ENCODE results near the gene ATP2B3.

The ATP2B3 gene

DNA sequence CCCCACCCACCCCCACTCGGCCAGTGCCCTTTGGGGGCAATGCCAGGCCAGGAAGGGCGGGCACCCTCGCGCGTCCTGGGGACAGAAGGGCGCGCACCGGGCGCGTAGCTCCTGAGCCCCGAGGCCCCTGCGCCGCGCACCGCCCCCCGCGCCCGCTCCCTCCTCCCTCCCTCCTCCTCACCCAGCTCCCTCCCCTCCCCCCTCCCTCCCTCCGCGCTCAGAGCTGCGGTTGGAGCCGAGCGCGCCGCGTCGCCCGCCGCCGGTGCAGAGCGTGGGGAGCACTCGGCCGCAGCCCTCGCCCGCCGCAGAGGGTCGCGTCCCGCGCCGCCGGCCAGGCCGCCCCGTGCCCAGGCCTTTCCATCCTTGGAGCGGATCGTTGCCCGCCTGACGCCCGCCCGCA lies at the start of gene ATP2B3:
Gene ATP2B3, plus strand, starts transcription at position 220 of the 400 bp plus-strand sequence. CDS start 18,606 bp downstream, outside the sequence.
- DNase-seq: no peak

DNA sequence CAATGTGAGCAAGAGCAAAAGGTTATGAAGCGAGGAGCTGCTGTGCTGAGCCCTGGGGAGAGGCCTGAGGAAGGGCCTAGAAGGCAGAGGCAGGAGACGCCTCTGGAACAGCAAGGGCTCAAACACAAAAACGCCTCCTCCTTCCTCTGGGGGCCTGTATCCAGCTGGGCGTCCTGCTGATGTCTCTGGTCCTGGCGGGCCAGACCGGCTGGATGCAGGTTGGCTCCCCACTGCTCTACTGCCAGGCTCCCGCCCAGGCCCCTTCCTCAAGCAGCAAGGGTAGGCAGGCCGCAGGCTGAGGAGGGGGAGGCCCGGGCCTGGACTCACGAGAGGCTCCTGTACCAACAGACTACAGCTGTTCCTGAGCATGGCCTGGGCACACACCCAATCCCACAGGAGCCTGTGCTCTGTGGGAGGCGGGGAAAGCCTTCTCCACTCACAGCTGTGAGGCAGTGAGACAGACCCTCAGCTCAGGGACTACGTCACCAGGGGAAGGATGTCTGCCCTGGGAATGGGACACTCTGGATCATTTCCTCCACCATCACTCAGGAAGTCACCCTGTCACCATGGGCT lies 49.3 kb upstream of the ATP2B3 start:
- no peak for DNase-seq

DNA sequence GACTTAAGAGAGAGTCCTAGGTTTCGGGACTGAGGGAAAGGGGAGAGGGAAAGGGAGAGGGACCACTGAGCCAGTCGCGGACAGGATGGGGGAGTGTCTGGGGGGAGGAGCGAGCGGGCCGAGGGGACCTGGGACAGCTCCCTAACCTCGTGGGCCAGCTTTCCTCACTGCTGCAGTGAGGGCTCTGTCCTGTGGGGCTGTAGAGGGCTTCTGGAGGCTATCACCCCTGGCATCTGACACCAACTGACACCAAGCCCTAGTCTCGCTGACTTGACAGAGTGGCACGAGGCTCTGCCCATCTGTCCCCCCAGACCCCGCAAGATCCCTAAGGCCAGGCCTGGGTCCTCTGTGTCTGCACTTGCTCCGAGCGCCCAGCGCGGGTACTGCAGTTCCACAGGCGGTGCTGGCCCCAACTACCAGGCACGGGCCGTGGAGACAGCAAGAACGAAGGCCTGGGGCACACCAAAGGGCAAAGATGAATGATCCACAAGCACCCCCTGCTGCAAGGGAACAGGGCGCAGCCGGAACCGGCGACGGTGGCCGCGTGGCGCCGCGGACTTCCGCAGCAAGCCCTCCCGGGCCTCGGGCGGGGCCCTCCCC lies 47.5 kb upstream of the ATP2B3 start:
- DNase-seq: no peak

DNA sequence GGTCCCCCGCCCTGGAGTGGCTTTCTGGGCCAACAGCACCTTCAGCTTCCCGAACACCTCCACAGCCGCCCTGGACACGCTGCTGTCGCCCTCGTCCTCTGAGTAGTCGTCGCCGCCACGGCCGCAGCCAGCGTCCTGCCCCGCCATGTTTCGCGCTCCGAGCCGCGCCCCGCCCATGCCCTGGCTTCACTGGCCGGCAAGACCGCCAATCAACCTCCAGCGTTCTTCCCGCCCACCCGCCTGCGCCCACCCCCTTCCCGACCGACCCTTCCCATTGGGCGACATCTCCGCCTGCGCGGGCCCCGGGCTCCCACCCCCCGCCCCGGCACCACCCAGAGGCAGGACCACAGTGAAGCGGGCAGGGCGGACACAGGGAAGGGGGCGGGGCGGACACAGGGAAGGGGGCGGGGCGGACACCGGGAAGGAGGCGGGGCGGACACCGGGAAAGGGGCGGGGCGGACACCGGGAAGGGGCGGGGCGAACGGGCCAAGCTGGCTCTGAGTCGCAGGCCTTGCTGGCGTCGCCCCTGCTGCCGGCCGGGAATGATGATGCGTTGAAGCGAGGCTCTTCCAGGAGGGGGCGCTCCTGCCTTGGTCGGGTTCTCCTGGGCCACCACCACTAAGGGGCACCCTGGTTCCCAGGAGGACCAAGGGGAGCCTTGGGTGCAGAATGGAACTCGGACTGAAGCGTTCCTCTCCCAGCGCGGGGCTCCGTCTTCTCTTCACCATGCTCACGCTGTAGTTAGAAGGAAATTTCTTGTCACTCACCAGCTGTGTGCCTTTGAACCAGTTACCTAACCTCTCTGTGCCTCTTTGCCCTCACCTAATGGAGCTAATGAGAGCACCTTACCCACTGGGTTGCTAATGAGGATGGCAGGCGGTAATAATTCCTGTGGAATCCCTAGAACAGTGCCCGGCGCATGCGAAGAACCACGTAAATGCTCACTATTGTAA lies 46.8 kb upstream of the ATP2B3 start, which contains the start of gene HAUS7:
Gene HAUS7, minus strand, starts transcription at position 166 of the 953 bp plus-strand sequence. Its CDS starts 19 bp downstream, at position 147.
- peak; percentile 92 for DNase-seq

DNA sequence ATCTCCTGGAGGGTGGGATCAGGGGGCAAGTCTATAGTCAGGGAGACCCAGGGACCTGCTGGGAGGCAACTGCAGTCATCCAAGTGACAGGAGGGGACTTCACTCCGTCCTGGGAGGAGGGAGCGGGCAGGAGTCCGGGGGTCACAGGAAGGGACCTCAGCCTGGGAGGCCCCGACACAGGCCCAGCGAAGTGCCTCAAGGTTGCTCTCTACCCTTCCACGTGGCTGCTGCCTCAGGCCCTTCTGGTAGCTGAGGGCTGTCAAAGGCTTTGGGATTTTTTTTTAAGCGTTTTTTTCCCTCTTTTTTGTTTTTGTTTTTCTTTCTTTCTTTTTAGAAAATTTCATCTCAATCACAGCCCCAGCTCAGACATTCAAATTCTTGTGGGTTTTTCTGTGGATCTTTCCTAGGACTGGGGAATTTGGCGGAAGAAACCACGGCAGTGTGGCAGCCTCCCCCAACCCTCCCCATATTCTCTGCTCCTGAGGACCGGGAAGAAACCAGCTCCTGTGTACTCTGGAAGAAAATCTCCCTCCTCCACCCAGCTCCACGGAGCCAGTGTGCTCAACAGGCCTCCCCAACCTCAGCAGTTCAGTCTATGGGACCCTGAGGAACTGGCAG lies 45.7 kb upstream of the ATP2B3 start:
- no peak for DNase-seq

DNA sequence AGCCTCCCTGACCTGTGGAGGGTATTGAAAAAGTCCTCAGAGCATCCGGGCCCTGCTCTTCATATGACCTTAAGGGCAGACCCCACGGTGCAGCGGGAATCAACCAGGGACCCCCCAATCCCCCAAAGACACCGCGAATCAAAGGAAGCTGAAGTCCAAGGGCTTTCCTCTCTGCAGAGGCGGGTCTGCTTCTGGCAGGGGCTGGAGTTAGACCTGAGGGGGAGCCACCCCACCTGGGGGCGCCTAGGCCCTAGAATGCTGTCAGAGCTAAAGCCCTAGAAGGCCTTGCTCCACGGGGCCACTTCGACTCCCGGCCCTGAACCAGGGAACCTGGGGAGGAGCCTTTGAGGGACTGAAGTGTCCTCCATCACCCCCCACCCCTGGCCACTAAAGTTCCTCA lies 44.3 kb upstream of the ATP2B3 start:
- DNase-seq: no peak

DNA sequence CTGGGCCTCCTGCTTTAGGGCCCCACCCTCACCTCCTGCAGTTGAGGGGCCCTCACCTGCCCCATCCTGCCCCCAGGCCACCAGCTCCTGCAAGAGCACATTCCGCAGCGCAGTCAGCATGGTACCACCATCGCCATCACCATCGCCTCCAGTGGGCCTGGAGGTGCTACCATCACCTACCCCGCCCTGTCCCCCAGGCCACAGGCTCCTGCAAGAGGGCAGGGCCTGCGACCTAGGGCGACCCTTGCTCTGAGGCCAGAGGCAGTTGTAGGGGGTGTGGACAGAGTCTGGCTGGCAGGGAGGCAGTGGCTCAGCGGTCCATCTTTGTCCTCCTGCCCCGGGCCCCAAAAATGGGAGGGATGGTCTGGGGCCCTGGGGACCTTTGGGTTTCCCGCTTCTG lies 43.2 kb upstream of the ATP2B3 start:
- DNase-seq: peak; percentile 9

DNA sequence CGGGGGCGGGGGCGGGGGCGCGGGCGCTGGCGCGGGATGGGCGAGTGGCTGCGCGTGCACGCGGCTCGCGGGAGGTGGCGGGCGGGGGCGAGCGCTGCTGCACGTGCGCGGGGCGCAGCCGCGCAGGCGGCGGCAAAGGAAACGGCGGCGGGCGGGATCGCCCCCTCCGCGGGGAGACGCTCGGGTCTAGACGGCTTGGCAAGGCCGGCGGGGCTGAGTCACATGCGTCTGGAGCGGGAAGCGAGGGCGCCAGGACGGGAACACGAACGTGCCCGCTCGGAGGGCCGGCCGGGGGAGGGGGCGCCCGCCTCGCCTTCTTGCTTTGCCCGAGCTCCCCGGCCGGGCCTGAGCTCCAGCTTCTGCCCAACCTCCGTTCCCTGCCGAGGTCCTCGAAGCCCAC lies 42.7 kb upstream of the ATP2B3 start:
- DNase-seq: peak; percentile 78

DNA sequence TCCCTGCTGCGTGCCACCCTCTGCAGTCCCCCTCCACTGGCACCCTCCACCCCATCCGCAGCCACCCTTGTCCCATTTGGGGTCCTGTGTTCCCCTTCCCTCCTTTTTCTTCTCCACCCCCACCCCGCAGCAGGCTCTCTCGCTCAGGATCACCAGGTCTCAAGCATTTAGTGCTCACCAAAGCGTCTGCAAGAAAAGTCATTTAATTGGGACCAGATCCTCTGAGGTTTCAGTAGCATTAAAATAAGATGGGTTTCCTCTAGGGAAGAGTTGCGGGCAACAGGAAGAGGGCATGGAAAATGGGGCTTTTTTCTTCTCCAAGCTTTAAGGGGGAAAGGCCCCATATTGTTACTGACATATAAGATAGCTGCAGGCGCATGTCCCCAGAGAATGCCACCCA lies 42.2 kb upstream of the ATP2B3 start:
- DNase-seq: no peak

DNA sequence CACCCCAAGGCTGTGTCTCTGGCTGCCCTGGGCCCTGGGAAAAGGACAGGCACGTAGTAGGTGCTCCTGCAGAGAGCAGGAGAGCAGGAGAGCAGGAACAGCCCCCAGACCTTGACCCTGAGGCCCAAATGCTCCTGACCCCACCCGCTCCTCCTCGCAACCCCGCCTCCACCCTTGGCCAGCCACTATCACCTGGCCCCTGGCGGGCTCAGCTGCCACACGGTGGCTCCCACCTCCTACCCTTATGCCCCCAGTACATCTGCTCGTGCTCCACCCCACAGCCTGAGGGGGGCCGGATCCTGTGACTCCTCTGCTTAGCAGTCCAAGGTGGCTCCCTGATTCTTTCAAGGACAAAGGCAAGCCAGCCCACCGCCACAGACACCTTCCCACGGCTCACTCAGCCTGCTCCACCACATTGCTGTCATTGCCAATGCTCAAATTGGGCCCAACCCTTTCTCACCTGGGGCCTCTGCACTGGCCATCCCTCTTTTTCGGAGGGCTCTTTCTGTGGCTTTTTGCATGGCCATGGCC lies 41.6 kb upstream of the ATP2B3 start:
- DNase-seq: no peak

DNA sequence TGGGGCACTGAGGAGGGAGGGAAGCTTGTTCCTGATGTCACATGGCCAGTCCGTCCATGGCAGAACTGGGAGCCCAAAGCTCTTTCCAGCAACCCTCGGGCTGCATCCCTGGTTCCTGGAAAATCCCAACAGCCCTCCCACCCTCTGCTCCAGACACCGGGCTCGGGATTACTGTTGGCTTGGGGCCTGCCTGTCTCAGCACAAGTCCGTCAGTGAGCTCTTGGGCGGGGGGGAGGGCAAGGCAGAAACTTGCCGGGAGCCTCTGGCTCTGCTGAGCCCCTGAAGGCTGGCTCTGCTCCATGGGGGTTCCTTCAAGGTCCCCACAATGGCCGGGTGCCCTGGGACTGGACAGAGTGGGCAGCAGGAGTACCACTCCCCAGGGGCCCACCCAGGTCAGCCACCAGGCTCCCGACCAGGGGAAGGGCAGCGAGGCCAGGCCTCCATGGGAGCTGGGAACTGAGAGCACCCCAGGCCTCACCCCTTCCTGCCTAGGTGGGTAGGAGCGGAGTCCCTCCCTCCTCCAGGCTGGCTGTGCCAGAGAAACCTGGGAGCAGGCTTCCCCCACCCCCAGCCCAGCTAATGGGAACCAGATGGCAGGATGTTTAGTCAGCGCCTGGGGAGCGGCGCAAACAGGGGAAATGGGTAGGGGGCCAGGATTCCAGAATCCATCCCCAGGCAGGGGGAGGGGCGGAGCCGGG lies 40.6 kb upstream of the ATP2B3 start:
- DNase-seq: no peak

DNA sequence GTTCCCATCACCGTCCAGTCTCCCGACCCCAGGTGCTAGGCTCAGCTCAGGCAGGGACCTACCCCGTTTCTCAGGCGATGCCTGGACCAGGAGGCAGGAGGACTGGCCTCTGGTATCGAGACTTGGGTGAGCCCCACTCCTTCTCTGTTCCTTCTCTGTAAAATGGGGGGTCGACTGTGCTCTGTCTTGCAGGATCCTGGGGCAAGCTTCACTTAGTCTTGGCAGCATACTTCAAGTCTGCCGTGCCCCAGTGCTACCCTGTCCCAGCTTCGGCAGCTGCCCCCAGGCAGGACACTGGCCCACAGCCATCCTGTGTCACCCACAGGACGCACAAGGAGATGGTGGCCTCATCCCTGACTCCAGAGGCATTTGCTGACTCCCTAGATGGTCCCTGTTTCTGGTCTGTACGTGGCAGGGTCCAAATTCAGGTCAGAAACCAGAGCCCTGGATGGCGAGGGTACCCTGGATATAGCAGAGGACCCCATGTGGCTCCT lies 40.0 kb upstream of the ATP2B3 start:
- no peak for DNase-seq

DNA sequence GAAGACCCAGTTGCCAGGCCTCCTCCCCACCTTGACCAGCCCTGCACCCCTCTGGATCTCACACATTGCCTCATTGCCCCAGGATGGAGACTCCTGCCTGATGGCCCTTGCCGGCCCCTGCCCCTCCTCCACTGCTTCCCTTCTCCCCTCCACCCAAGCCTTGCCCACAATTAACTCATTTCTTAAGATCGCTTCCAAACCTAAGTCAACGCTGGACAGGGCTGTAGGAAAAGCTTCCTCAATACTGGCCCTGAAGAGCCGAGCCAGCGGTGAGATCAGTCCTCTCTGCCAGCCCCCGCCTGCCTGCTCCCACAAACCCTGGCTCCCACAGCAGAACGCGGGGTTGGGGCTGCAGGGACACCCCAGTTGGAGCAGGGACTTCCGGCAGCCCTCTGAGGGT lies 39.5 kb upstream of the ATP2B3 start:
- DNase-seq: no peak

DNA sequence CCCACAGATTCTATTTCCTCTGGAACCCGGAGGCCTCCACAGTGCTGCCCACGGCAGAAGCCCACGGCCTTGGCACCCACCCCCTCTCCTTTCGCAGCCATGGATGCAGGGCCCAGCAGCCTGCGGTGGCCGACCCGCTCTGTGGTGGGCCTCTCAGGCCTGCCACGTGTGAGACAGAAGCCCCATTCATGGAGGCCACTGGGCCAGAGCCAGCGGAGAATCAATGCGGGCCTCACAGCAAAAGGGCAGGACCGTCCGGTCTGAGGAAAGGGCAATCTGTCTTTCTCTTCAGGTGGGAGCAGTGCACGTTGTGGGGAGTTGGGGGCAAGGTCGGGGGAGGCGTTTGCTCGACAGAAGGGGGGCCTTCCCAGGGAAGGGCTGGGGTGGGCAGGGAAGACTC lies 38.7 kb upstream of the ATP2B3 start:
- no peak for DNase-seq

DNA sequence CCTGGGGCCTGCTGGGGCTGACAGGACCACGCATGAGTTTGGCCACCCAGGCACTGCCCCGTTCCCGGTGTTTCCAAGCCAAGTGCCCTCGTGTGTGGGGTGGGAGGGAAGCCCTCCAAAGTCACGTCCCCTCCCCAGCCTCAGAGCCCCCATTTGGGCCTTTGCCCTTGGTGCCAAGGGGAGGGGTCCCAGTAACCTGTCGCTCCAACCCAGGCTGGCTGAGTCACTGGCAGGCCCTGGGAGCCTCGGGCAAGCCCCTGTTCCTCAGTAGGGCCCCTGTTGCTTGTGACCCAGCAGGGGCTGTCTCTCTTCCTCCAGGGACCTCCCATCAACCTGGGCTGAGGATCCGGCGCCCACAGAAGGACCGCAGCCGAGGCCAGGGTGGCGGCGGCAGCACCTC lies 36.4 kb upstream of the ATP2B3 start:
- DNase-seq: no peak

DNA sequence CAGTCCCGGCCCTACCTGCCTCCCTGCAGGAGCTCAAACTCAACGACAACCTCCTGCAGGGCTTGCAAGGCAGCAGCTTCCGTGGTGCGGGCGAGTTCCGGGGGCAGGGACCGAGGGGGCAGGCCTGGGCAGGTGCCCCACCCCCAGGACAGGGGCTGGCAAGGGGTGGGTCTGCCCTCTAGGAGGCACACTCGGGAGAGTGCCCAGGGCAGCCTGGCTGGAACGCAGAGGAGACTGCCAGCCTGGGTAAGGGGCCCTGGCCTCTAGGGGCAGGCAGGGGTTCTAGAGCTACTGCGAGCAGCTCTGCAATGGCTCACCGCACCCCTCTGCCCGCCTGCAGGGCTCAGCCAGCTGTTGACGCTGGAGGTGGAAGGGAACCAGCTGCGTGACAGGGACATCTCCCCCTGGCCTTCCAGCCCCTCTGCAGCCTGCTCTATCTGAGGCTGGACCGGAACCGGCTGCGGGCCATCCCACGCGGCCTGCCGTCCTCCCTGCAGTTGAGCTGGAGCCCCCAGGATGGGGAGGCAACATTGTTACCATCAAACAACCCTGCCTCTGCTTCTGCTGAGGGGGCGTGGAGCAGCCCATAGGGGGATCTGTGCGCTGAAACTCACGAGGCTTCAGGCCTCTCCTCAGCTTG lies 34.9 kb upstream of the ATP2B3 start:
- DNase-seq: no peak

DNA sequence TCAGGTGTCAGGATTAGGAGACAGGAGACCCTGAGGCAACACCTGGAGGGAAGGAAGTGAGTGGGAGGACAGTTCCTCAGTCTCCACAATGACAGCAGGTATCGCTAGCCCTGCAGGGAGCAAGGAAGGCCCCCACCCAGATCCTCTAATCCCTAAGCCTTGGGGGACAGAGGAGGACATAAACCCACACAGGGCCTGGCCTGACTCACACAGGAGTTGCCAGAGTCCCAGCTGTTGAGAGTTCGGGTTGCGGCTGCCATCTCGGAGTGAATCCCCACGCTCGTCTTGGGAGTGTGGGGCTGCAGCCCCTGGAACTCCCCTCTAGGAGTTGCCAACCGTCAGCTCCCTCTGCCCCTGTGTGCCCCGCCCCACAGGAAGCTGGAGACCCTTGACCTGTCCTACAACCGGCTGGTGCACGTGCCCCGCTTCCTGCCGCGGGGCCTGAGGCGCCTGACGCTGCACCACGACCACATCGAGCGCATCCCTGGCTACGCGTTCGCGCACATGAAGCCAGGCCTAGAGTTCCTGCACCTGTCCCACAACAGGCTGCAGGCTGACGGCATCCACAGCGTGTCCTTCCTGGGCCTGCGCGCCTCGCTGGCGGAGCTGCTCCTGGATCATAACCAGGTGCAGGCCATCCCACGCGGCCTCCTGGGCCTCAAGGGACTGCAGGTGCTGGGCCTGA lies 31.9 kb upstream of the ATP2B3 start:
- DNase-seq: no peak

DNA sequence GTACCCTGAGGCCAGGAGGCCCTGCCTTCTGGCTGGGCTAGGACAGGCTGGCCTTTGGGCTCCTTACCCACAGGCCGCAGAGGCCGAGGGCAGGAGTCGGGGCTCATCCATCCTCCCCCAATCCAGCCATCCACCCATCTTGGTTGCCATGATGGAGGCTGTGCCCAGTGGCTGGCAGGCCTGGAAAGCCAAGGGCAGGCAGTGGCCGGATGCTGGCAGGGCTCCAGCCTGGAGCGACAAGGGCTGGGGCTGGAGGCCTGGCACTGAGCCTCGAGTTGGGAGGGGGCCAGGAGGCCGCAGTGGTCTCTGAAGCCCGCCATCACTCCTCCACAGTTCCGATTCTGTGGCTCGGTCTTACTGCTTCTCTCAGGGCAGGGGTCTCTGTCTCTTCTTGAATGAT lies 31.3 kb upstream of the ATP2B3 start:
- DNase-seq: no peak

DNA sequence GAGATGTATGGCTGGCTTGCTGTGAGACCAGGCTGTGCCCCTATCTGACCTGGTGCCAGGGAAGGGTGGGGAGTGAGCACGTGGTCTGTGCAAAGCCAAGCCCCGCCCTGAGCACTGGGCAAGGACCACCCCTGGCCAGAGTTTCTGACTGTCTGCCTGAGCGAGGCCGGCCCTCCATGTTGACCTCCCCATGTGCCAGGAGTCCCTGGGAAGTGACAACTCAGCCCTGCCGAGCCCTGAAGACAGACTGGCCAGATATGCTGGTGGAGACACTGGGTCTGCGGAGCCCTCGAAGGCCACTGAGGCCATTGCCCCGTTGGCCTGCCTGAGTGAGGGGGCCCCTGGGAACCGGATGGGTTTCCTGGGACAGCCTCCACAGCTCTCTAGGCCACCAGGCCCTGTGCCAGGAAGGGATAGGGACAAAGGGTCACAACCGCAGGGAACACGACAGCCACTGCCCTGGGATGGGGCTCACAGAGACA lies 29.8 kb upstream of the ATP2B3 start:
- no peak for DNase-seq

DNA sequence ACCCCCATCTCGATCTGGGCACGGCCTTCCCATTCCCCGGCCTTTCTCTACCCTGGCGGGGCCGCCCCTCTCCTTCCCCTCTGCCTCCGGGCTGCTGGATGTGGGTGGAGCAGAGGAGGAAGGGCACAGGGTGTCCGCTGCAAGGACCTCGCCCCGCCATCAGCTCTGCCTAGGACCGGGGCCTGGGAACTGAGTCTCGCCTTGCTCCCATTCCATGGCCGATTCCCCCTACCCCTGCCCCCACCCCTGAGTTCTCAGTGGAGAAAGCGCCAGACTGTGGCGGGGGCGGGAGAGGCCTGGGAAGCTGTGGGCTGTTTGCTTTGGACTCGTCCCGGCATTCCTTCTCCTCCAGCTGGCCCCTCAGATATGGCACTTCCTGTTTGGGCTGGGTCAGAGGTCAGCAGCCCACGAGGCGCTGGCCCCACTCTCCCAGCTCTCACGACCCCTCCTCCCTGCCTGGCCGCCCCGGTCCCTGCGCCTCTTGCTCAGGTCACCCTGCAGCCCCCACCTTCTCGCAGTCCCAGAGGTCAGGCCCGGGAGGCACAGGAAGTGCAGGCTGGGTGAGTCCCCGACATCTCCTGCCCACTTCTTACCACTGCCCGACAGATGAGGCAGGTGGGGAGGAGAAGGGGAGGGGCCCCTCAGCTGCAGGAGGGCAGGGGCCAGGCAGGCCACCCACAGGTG lies 29.1 kb upstream of the ATP2B3 start:
- no peak for DNase-seq
